GM12878 (cell line): ENCODE data around the gene NFS1. TPM values are rescaled to one million over a fixed set of nuclear protein-coding genes. Genes with fewer than 3 reads are reported as not detected.

Source experiments
- ATAC-seq: fragments of 200-7000 bp; cut with Tn5 transposase; 3 replicates; pipeline ENCODE4 v1.9.1; 2020; ENCODE audit warnings: mild to moderate bottlenecking, moderate library complexity
- BruUV-seq: library from RNA; stranded (reverse); fragments of 400-500 nt; replicated peaks from 2 replicates; lab custom pipeline; 2021; lab: Mats Ljungman, UMichigan
- CTCF ChIA-PET: fragments of 300-600 bp; sonication (Branson Sonifier 250); formaldehyde crosslinking; extraction: SDS; loops from one replicate; lab custom pipeline; 2021; ENCODE audit warnings: inconsistent platforms; lab: Yijun Ruan, JAX
- POLR2A ChIA-PET: fragments of 350-600 bp; formaldehyde crosslinking; extraction: SDS; loops from one replicate; lab custom pipeline; 2021; ENCODE audit warnings: inconsistent platforms; lab: Charles Lee
- RAD21 ChIA-PET: fragments of 300-600 bp; sonication (Branson Sonifier 250); formaldehyde crosslinking; loops from one replicate; lab custom pipeline; 2023; ENCODE audit warnings: antibody characterized with exemption; ENCODE audit not compliant: unreplicated experiment; lab: Charles Lee
- SMC1A ChIA-PET: fragments of 300-600 bp; sonication (Branson Sonifier 250); formaldehyde crosslinking; loops from one replicate; lab custom pipeline; 2023; ENCODE audit not compliant: unreplicated experiment, uncharacterized antibody; lab: Charles Lee
- DNase-seq: peaks from one replicate; pipeline ENCODE4 v3.0.0-alpha.2; 2011; ENCODE audit warnings: low read depth, low spot score
- FAIRE-seq: peaks from 3 replicates; lab custom pipeline; 2011; peaks lifted over from hg19 to GRCh38; lab: Jason Lieb, UNC
- H2AFZ ChIP-seq: 2 replicates; pipeline ENCODE4 v1.6.0; 2011; ENCODE audit warnings: low read depth, low read length, control low read depth; ENCODE audit not compliant: control insufficient read depth
- H3K27ac ChIP-seq: 2 replicates; pipeline ENCODE4 v1.5.1; 2011; ENCODE audit warnings: control low read depth; ENCODE audit not compliant: control insufficient read depth, insufficient read depth
- H3K27me3 ChIP-seq, 2 experiments: replicated peaks in 1 of 2; 2 replicates each; pipeline versions ENCODE4 v1.6.0 to v1.6.1; 2011; ENCODE audit warnings: low read length in 1 of 2; ENCODE audit not compliant: control insufficient read depth in 2 of 2, insufficient read depth in 2 of 2
- H3K36me3 ChIP-seq, 2 experiments: 2 replicates each; pipeline ENCODE4 v1.5.1; 2011; ENCODE audit warnings: low read length in 1 of 2; ENCODE audit not compliant: control insufficient read depth in 2 of 2, insufficient read depth in 2 of 2
- H3K4me1 ChIP-seq: 2 replicates; pipeline ENCODE4 v1.6.1; 2011; ENCODE audit warnings: mild to moderate bottlenecking, low read length, moderate library complexity, mixed read lengths; ENCODE audit not compliant: control insufficient read depth, insufficient read depth
- H3K4me2 ChIP-seq: 2 replicates; pipeline ENCODE4 v1.6.0; 2011; ENCODE audit warnings: control low read depth; ENCODE audit not compliant: control insufficient read depth, insufficient read depth
- H3K4me3 ChIP-seq: fragments of 200-600 bp; sonication (generic); 2 replicates; pipeline ENCODE4 v1.5.1; 2016
- H3K79me2 ChIP-seq: 2 replicates; pipeline ENCODE4 v1.6.0; 2011; ENCODE audit warnings: low read length; ENCODE audit not compliant: control insufficient read depth, insufficient read depth
- H3K9ac ChIP-seq: 2 replicates; pipeline ENCODE4 v1.8.0; 2011; ENCODE audit warnings: low read length, control low read depth, mixed read lengths; ENCODE audit not compliant: control insufficient read depth, insufficient read depth
- H3K9me3 ChIP-seq: replicated peaks from 3 replicates; pipeline ENCODE4 v1.5.1; 2011; ENCODE audit warnings: mild to moderate bottlenecking, low read length; ENCODE audit not compliant: control insufficient read depth, insufficient read depth
- H4K20me1 ChIP-seq: 2 replicates; pipeline ENCODE4 v1.6.0; 2011; ENCODE audit not compliant: control insufficient read depth, insufficient read depth
- CHD2 ChIP-seq: IDR thresholded peaks from 2 replicates; pipeline ENCODE4 v1.6.1; 2011; ENCODE audit warnings: low read depth, low read length, improper control_type of control experiment, borderline replicate concordance
- GABPA ChIP-seq: IDR thresholded peaks from 2 replicates; pipeline ENCODE4 v1.6.1; 2014; ENCODE audit warnings: antibody characterized with exemption, low read depth, mild to moderate bottlenecking, inconsistent platforms
- MEF2A ChIP-seq: IDR thresholded peaks from 2 replicates; pipeline ENCODE4 v1.6.1; 2011; ENCODE audit warnings: low read depth, mild to moderate bottlenecking, low read length, moderate library complexity; ENCODE audit not compliant: insufficient read depth
- WGBS: methylation state at CpG from one replicate; pipeline ENCODE4 v1.1.6; 2016; ENCODE audit warnings: low lambda C conversion rate; ENCODE audit not compliant: insufficient replicate concordance, insufficient coverage; ENCODE audit errors: missing lambda C conversion rate; 5-methylcytosine and 5-hydroxymethylcytosine counted together
- in situ Hi-C: fragments of 300-500 bp; cut with MboI; formaldehyde crosslinking; loops from 9 replicates; pipeline ENCODE4 v1.14.3; 2018; ENCODE audit warnings: mixed read lengths
- intact Hi-C: fragments of 100-400 bp; cut with micrococcal nuclease; formaldehyde crosslinking; loops from one replicate; pipeline ENCODE4 v1.14.2; 2022; ENCODE audit not compliant: unreplicated experiment
- polyA plus RNA-seq, 11 experiments: library from polyadenylated mRNA; depleted of rRNA in 4 of 11; unstranded in 6 of 11; stranded (reverse) in 5 of 11; fragments of >200 nt; fragmentation: Nextera tagmentation in 4 of 11; fragmentation: Illumina TruSeq in 1 of 11; extraction: Ambion mirVana in 4 of 11; extraction: Trizol in 1 of 11; gene quantifications; 1 replicate in 1 of 11; 2 replicates in 10 of 11; pipeline versions ENCODE4 v1.2.1 to v1.2.3, GENCODE V29; 2011 to 2016; ENCODE audit warnings: inconsistent platforms in 2 of 11, missing spikeins in 2 of 11, low read depth in 1 of 11
- total RNA-seq, 4 experiments: library from RNA; depleted of rRNA in 3 of 4; stranded (reverse); fragments of >200 nt in 3 of 4; fragmentation: Illumina TruSeq in 1 of 4; extraction: Trizol in 1 of 4; gene quantifications; 2 replicates each; pipeline versions ENCODE4 v1.2.1 to v1.2.3, GENCODE V29; 2013 to 2021
- TF ChIP-seq, protein P1 (sequence below): IDR thresholded peaks from 2 replicates; pipeline ENCODE4 v1.6.1; 2011; ENCODE audit warnings: borderline replicate concordance, low read depth, mild to moderate bottlenecking, moderate library complexity, mixed read lengths, low read length; ENCODE audit not compliant: insufficient read depth; ENCODE audit errors: extremely low read length
- TF ChIP-seq, protein P2 (sequence below): fragments of 450-650 bp; IDR thresholded peaks from 2 replicates; pipeline ENCODE4 v1.6.1; 2017; ENCODE audit warnings: mild to moderate bottlenecking

The NFS1 gene
- total and polyA plus RNA-seq, 10 of the 15 experiments (the other 5 are each of a cell fraction or from before 2014, with no cell fraction given), result 9.2 to 74.1 (median 38.6) TPM

DNA sequence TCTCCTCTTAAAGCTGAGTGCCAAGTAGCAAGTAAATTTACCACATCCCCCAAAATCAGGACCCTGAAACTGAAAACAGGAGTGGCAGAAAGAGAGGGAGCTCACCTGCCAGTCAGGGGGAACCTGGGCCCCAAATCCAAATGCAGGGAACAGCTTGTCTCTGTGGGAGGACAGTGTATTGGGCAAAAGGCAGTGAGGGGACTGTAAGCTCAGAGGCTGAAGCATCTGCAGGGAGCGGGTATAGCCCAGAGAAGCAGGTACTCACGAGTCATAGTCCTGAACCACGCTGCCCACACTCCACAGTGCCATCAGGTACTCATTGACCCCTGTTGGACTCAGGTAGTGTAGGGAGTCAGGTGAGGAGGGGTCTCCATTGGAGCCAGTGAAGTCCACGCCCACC is 68.5 kb downstream of the NFS1 start (continued):
- no peak for TF ChIP-seq GABPA
- TF ChIP-seq, protein P1, sequence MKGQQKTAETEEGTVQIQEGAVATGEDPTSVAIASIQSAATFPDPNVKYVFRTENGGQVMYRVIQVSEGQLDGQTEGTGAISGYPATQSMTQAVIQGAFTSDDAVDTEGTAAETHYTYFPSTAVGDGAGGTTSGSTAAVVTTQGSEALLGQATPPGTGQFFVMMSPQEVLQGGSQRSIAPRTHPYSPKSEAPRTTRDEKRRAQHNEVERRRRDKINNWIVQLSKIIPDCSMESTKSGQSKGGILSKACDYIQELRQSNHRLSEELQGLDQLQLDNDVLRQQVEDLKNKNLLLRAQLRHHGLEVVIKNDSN, result no peak
- TF ChIP-seq MEF2A, result no peak

DNA sequence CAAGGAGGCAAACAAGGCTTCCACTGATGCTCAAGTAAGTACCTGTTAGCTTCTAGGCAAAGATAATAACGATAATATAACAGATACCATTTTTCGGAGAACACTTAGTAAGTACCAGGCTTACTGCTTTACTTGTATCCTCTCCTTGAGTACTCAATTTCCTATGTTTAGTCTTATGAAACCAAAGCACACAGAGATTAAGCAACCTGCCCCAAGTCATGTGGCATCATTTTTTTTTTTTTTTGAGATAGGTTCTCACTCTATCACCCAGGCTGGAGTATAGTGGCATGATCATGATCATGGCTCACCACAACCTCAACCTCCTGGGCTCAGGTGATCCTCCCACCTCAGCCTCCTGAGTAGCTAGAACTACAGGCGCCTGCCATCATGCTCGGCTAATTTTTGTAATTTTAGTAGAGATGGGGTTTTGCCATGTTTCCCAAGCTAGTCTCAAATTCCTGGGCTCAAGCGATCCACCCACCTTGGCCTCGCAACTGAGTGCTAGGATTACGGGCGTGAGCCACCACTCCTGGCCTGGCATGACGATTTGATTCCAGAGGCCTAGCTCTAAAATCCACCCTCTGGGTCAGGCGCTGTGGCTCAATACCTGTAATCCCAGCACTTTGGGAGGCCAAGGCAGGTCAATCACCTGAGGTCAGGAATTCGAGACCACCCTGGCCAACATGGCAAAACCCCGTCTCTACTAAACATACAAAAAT is 69.6 kb downstream of the NFS1 start:
- FAIRE-seq, result no peak

More for the DNA sequence above, 69.6 kb downstream of the NFS1 start:
- TF ChIP-seq, protein P2, sequence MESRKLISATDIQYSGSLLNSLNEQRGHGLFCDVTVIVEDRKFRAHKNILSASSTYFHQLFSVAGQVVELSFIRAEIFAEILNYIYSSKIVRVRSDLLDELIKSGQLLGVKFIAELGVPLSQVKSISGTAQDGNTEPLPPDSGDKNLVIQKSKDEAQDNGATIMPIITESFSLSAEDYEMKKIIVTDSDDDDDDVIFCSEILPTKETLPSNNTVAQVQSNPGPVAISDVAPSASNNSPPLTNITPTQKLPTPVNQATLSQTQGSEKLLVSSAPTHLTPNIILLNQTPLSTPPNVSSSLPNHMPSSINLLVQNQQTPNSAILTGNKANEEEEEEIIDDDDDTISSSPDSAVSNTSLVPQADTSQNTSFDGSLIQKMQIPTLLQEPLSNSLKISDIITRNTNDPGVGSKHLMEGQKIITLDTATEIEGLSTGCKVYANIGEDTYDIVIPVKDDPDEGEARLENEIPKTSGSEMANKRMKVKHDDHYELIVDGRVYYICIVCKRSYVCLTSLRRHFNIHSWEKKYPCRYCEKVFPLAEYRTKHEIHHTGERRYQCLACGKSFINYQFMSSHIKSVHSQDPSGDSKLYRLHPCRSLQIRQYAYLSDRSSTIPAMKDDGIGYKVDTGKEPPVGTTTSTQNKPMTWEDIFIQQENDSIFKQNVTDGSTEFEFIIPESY, result no peak
- no peak for TF ChIP-seq CHD2
- in situ Hi-C loops, result no loop called here
- H3K4me3 ChIP-seq, result no peak overlapping the region
- SMC1A ChIA-PET, result interaction anchor here (0.7 to 0.8 kb wide), 2 partner anchors 22 to 502 kb away, joined by 3 read pairs; no protein-coding TSS in a partner anchor
- H4K20me1 ChIP-seq, result no peaks in the 10 kb centered on the region
- intact Hi-C loops, result no loop called here
- CTCF ChIA-PET, result interaction anchor here (0.6 to 0.8 kb wide), 3 partner anchors 13 to 325 kb away, joined by 3 to 6 read pairs (median 3); partner anchors contain the start of gene SCAND1
- H3K36me3 ChIP-seq, result peaks cover 18 to 38% of the 10 kb centered on the region in 2 experiments
- no peak overlapping the region for H2AFZ ChIP-seq
- WGBS, result 94% methylated on average over 12 of the region's 12 CpGs
- H3K4me1 ChIP-seq, result no peaks in the 10 kb centered on the region
- no peak overlapping the region for H3K9ac ChIP-seq
- DNase-seq (no peak), ATAC-seq (no peak)
- no peaks in the 10 kb centered on the region; the same call in 1 of the 2 replicates for H3K79me2 ChIP-seq
- RAD21 ChIA-PET, result interaction anchor here (1.6 kb wide), 1 partner anchor 11 kb away, joined by 4 read pairs; no protein-coding TSS in a partner anchor
- no peaks in the 10 kb centered on the region for H3K27me3 ChIP-seq
- POLR2A ChIA-PET, result interaction anchor here (0.5 to 0.6 kb wide), 2 partner anchors 38 to 138 kb away, joined by 3 to 4 read pairs; no protein-coding TSS in a partner anchor
- no peak overlapping the region for H3K4me2 ChIP-seq
- no TSS peak for BruUV-seq
- H3K9me3 ChIP-seq, result no peaks in the 10 kb centered on the region
- H3K27ac ChIP-seq, result no peak overlapping the region
